Activated naive CD4-positive, alpha-beta T cell treated with anti-CD3 and anti-CD28 coated beads, Interleukin-2, amount 50 U/mL, for 24 hours (primary cell): ENCODE measurements around the gene GPC5.

Source experiments
- H3K27ac Mint-ChIP-seq: one replicate; pipeline ENCODE4 v1.8.0; 2021; ENCODE audit warnings: mild to moderate bottlenecking, mixed read lengths
- H3K27me3 Mint-ChIP-seq: one replicate; pipeline ENCODE4 v1.8.0; 2021; ENCODE audit warnings: mixed read lengths
- H3K36me3 Mint-ChIP-seq: one replicate; pipeline ENCODE4 v1.8.0; 2021; ENCODE audit warnings: mixed read lengths
- H3K4me1 Mint-ChIP-seq: one replicate; pipeline ENCODE4 v1.8.0; 2021; ENCODE audit warnings: mixed read lengths
- H3K4me3 Mint-ChIP-seq: one replicate; pipeline ENCODE4 v1.8.0; 2021; ENCODE audit warnings: mild to moderate bottlenecking, mixed read lengths
- H3K9me3 Mint-ChIP-seq: one replicate; pipeline ENCODE4 v1.8.0; 2021; ENCODE audit warnings: mixed read lengths

The GPC5 gene

DNA sequence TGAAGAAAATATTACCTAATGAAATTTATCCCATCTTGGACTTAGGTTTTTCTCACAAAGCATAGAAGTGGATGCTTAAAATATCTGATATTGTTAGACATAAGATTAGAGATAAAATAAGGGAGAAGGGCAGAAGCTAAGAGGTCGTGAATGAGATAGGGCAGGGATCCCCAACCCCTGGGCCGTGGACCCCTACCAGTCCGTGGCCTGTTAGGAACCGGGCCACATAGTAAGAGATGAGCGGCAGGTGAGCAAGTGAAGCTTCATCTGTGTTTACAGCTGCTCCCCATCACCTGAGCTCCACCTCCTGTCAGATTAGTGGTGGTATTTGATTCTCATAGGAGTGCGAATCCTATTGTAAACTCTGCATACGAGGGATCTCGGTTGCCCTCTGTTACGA, 202.9 kb downstream of the GPC5 start:
- no peak overlapping the region for H3K27ac Mint-ChIP-seq

DNA sequence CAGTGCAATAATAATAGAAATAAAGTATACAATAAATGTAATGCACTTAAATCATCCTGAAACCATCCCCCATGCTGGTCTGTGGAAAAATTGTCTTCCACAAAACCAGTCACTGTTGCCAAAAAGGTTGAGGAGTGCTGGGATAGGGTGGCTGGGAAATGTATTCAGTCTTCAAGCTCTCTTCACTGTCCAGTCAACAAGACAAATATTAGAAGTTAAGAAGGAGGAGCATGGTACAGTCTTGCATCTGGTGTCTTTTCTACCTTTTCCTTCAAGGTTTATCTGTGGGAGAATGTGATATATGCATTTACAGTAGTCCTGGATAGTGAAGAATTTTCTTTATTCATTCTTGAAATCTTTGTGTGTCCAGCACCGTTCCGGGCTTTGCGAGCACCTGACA, 203.4 kb downstream of the GPC5 start:
- no peak overlapping the region for H3K27ac Mint-ChIP-seq
- no peak overlapping the region for H3K4me3 Mint-ChIP-seq
- H3K4me1 Mint-ChIP-seq = no peaks in the 10 kb centered on the region
- H3K36me3 Mint-ChIP-seq = no peaks in the 10 kb centered on the region
- peaks cover under 1% of the 10 kb centered on the region for H3K27me3 Mint-ChIP-seq
- H3K9me3 Mint-ChIP-seq = no peaks in the 10 kb centered on the region

More for the DNA sequence above, 202.9 kb downstream of the GPC5 start:
- Mint-ChIP-seq H3K36me3 (no peaks in the 10 kb centered on the region), H3K4me3 (no peak overlapping the region), H3K9me3 (no peaks in the 10 kb centered on the region), H3K27me3 (no peaks in the 10 kb centered on the region), H3K4me1 (no peaks in the 10 kb centered on the region)

DNA sequence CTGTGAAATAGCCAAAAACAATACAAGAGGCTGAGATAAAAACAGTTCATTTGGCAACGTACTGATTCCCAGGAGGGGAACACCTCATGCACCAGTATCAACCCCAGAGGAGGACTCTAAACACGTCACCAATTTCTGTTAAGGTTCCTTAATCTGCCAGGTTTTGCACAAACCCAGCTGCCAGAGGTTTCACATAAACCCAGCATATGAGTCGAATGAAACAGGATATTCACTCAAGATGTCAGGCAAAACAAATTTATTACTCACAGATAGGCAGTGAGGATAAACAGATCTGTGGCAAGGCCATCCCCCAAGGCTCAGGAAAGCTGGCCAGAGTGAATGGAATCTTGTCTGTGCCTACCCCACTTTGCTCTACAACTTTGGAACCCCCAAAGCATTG, 210.9 kb downstream of the GPC5 start:
- no peaks in the 10 kb centered on the region for H3K4me1 Mint-ChIP-seq
- no peak overlapping the region for H3K27ac Mint-ChIP-seq
- H3K36me3 Mint-ChIP-seq = no peaks in the 10 kb centered on the region
- no peaks in the 10 kb centered on the region for H3K9me3 Mint-ChIP-seq
- peaks cover 1% of the 10 kb centered on the region for H3K27me3 Mint-ChIP-seq
- no peak overlapping the region for H3K4me3 Mint-ChIP-seq

DNA sequence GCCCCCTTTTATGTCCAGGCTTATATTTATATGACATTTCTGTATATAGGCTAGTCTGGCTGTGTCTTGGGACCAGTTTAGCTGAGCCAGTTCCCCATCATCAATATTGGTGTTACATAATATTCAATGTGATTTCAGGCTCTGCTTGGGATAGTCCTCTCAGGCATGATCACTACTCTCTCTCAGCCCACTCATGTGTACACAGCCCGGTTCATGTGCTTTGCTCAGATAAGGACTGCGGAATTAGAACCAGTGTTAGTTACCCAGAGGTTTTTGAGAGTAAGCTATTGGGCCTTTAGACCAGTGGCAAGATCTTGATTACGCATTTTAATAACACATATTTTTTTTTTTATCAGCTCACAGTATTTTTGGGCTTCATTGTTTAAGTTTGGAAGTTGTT, 219.9 kb downstream of the GPC5 start:
- no peaks in the 10 kb centered on the region for H3K9me3 Mint-ChIP-seq
- H3K36me3 Mint-ChIP-seq = no peaks in the 10 kb centered on the region
- no peaks in the 10 kb centered on the region for H3K27me3 Mint-ChIP-seq
- no peaks in the 10 kb centered on the region for H3K4me1 Mint-ChIP-seq
- H3K27ac Mint-ChIP-seq = no peak overlapping the region
- H3K4me3 Mint-ChIP-seq = no peak overlapping the region

DNA sequence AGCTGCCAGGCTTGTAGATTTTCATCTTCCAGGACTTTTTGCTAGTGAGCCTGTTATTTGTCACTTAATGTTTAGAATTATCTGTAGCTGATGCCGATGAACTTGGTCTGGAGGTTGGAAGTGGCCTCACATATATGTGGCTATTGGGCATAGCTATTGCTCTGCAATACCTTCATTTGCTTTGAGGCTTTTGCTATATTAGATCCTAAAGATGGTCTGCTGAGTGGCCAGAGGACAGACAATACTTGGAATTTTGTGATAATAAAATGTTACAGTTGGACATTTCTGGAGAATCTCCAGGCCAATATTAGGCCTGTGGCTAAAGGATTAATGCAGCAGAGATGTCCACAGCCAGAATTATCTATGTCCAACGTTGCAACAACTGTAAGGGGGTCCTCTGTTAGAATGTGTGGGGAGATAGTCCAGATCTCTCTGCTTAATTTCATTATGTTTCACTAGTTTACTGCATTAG, 222.3 kb downstream of the GPC5 start:
- Mint-ChIP-seq H3K27ac (no peak overlapping the region), H3K36me3 (no peaks in the 10 kb centered on the region), H3K9me3 (no peaks in the 10 kb centered on the region), H3K4me1 (no peaks in the 10 kb centered on the region), H3K4me3 (no peak overlapping the region), H3K27me3 (no peaks in the 10 kb centered on the region)

DNA sequence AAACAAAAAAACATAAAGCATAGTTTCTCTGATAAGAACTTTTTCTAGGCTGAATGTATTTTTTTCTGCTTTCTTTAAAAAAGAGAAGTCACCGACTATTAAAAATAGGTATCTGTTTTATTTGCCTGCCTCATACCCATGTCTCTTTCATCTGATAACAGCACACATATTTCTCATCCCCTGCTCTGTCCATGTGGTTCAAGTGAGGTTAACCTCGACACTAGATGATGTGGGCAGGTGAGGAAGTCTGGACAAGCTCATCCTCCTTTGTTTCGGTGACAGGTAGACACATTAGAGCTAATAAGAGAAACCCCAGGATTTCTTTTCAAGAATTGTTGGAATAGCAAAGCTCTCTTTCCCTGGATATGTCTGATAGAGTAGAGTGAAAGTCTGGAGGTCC, 222.7 kb downstream of the GPC5 start:
- Mint-ChIP-seq H3K36me3 (no peaks in the 10 kb centered on the region), H3K4me1 (no peaks in the 10 kb centered on the region), H3K4me3 (no peak overlapping the region), H3K27me3 (no peaks in the 10 kb centered on the region), H3K9me3 (no peaks in the 10 kb centered on the region), H3K27ac (no peak overlapping the region)

DNA sequence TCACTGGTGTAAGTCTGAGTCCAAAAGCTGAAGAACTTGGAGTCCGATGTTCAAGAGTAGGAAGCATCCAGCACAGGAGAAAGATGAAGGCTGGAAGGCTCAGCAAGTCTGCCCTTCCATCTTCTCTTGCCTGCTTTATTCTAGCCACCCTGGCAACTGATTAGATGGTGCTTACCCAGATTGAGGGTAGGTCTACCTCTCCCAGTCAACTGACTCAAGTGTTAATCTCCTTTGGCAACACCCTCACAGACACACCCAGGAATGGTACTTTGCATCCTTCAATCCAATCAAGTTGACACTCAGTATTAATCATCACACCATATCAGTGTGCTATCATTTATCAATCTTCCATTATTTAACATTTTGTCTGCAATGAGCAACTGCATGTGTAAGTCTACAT, 223.5 kb downstream of the GPC5 start:
- H3K4me1 Mint-ChIP-seq = no peaks in the 10 kb centered on the region
- H3K36me3 Mint-ChIP-seq = no peaks in the 10 kb centered on the region
- H3K27ac Mint-ChIP-seq = no peak overlapping the region
- H3K4me3 Mint-ChIP-seq = no peak overlapping the region
- H3K27me3 Mint-ChIP-seq = no peaks in the 10 kb centered on the region
- H3K9me3 Mint-ChIP-seq = no peaks in the 10 kb centered on the region

DNA sequence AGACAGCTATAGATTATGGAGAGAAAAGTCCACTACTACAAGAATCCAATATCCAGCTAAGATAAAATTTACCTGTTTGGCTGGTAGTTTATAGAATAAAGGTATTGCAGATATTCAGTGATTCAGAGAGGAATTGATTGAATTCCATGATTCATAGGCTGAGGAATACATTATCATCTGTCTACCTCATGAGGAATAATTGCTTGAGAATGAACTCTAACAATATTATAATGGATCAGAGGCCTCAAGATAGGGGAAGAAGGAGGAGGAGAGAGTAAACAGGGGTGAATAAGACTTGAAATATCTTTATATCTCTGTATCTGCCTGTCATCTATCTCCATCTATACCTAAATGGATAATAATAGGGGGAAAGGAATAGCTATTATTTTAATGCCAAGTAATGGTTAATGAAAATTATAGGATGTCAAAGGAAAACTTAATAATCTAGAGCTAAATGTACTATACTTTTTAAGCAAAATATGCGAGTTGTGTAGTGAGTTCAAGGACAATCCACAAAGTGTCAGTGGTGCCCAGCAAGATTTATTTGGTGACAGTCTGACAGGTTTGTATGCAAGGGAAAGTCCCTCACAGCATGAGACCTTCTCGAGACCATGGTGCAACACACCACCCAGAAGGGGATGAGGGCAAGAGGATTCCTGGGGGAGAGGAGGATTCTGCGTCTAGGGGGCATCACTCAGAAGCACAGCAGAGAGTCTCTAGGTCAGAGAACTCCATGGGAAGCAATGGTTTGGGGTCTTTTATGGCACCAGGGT, 224.5 kb downstream of the GPC5 start:
- Mint-ChIP-seq H3K4me3 (no peak overlapping the region), H3K9me3 (no peaks in the 10 kb centered on the region), H3K36me3 (no peaks in the 10 kb centered on the region), H3K27ac (no peak overlapping the region), H3K27me3 (no peaks in the 10 kb centered on the region), H3K4me1 (no peaks in the 10 kb centered on the region)

DNA sequence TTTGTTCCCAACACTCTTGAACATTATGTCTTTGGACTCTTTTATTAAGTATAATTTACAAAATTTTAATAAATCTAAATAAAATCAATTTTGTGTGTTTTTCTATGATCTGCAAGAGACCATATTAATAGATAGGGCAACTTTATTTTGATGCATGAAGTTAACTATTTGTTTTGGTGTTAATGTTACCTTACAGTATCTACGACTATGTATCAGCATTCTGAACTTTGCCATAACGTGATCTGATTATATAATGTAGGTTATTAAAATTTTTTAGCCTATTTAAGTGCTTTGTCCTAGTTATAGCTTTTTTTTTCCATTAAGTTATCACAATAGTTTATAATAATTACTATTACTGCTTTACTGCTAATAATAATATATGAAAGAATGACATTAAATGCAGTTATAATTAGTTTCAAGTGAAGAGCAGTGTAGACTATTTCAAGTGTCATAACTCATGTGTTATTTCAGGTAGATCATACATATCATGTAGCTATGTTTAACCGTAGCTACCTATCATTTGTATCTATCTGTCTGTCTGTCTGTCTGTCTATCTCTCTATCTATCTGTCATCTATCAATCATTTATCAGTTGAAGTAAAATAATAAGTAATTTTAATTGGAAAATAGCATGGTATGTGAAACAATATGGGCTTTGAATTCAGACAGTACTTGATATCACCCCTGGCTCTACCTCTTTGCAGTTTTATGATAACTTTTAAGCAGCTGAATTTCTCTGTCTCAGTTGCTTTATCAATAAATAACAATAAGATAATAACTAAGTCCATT, 229.7 kb downstream of the GPC5 start:
- H3K9me3 Mint-ChIP-seq = no peaks in the 10 kb centered on the region
- no peak overlapping the region for H3K4me3 Mint-ChIP-seq
- no peaks in the 10 kb centered on the region for H3K36me3 Mint-ChIP-seq
- no peaks in the 10 kb centered on the region for H3K27me3 Mint-ChIP-seq
- no peak overlapping the region for H3K27ac Mint-ChIP-seq
- no peaks in the 10 kb centered on the region for H3K4me1 Mint-ChIP-seq

DNA sequence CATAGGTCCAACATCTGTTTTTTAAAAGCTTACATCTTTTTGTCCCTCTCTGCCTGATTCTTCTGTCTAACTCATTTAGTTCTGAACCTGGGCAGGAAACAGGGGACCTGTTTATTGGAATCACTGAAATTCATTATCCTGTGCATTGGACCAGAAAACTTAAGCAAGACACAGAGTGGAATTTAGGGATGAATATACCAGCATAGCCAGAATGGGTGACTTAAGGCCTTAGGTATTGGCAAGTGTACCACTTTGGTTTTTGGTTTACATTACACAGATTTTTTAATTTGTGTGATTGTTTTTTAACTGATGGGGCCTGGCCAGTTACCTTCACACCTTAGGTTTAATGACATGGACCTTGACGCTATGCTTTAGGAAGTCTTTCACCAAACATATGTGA, 232.5 kb downstream of the GPC5 start:
- Mint-ChIP-seq H3K27me3 (no peaks in the 10 kb centered on the region), H3K4me1 (no peaks in the 10 kb centered on the region), H3K9me3 (no peaks in the 10 kb centered on the region), H3K4me3 (no peak overlapping the region), H3K36me3 (no peaks in the 10 kb centered on the region), H3K27ac (no peak overlapping the region)

DNA sequence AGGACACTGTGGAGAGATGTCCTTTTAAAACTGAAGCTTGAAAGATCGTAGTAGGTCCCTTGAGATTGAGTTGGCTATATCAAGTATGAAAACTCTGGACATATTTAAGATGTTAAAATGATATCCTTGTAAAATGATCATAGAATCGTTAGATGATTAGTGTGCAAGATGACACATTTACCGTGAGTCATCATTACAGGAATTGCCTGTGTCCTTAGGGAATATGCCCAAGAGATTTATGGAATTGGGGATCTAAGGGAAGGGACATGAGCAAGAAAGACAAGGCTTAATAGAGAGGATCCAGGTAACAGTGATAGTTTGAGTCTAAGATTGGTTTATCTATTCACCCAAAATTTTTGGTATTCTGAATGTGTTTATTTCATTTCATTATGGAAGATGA, 233.7 kb downstream of the GPC5 start:
- Mint-ChIP-seq H3K9me3 (no peaks in the 10 kb centered on the region), H3K27ac (no peak overlapping the region), H3K36me3 (no peaks in the 10 kb centered on the region), H3K4me1 (no peaks in the 10 kb centered on the region), H3K4me3 (no peak overlapping the region), H3K27me3 (no peaks in the 10 kb centered on the region)

DNA sequence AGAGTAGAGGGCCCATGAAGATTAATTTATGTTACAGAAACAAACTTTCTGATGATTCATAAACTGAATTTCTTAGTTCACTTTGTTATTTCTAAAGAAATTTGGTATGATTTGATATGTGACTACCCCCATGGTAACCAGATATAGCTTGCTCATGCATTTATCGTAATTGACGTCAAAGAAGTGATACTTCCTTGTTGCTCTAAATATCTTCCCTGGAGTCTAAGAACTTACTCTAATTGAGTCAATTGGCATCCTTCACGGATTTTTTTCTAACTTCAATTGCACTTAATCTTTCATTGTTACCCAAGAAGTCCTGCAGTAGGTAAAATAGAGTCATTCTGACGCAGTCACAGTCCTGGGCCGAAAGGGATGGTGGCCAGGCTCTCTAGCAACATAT, 240.9 kb downstream of the GPC5 start:
- Mint-ChIP-seq H3K36me3 (no peaks in the 10 kb centered on the region), H3K4me3 (no peak overlapping the region), H3K9me3 (peaks cover 5% of the 10 kb centered on the region), H3K27ac (no peak overlapping the region), H3K4me1 (no peaks in the 10 kb centered on the region), H3K27me3 (peaks cover 4% of the 10 kb centered on the region)

DNA sequence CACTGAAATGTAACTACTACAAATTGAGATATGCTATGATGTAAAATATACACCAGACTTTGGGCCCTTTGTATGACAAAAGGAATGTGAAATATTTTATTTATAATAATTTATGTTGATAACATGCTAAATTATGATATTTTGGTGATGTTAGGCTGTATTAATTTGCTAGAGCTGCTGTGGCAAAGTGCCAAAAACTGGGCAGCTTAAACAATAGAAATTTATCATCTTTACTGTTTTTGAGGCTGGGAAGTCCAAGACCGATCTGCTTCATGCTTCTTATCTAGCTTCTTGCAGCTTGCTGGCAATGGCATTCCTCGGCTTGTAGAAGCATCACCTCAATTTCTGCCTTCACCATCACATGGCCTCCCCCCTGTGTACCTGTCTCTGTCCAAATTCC, 245.0 kb downstream of the GPC5 start:
- Mint-ChIP-seq H3K27ac (no peak overlapping the region), H3K27me3 (peaks cover 2% of the 10 kb centered on the region), H3K9me3 (no peaks in the 10 kb centered on the region), H3K4me3 (no peak overlapping the region), H3K4me1 (no peaks in the 10 kb centered on the region), H3K36me3 (no peaks in the 10 kb centered on the region)

DNA sequence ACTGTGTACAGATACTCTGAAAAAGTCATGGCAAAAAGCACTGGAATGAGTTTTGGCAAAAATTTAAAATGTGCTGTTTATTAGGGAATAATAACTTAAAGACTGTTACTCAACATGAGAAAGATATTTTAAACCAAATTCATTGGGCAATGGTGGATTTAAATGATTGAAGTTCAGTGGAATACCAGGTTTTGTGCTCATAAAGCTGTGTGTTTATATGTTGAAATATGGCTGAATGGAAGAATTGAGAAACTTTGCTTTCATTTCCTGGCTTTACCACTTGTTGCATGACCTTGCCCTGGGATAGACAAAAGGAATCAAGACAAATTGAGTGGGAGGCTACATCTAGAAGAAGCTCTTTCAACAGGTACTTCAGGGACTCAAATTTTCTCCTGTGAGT, 246.4 kb downstream of the GPC5 start:
- no peaks in the 10 kb centered on the region for H3K9me3 Mint-ChIP-seq
- H3K36me3 Mint-ChIP-seq = no peaks in the 10 kb centered on the region
- H3K27ac Mint-ChIP-seq = no peak overlapping the region
- no peak overlapping the region for H3K4me3 Mint-ChIP-seq
- peaks cover 2% of the 10 kb centered on the region for H3K27me3 Mint-ChIP-seq
- no peaks in the 10 kb centered on the region for H3K4me1 Mint-ChIP-seq

DNA sequence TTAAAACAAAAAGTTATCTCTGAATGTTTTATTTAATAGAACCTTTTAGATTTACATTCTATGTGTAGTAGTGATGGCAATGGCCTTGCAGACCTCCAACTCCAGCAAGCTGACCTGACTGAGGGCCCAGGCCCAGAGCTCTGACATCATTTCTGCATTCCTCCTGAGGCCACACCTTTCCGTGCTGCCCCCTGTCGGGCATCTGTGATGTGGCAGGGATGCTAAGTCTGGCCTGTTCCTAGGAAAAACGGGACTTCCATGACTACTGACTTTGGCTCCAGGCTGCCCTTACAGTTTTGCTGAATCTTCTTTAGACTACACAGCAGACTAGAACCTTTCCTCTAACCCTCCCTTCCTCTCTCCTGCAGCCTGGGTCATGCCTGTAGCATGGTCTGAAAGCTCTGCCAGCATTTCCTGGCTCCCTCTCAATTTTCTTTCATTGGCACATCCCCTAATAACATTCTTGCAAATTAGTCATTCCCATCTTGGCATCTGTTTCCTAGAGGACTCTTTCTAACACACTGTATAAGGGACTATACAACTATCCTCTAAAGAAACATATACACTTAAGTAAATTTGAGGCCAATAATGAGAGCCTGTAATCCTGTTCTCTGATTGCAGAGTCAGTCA, 249.1 kb downstream of the GPC5 start:
- Mint-ChIP-seq H3K9me3 (no peaks in the 10 kb centered on the region), H3K27ac (no peak overlapping the region)

DNA sequence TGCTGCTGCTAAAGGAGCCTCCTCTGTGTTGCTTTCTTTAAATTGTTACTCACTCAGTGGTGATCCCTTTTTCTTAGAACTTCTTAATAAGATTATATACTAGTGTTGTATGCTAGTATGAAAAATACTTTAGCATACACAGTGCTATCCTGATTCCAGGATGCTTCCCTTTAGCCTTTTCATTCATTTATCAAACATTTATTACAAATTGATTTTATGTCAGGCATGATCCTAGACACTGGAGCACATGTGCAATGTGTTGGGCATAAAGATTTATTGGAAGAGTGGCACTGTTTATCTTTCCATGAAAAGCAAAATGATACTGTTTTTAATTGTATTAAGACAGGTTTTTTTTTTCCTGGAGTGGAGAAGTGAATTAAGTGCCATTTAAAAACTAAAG, 249.6 kb downstream of the GPC5 start:
- H3K27ac Mint-ChIP-seq = no peak overlapping the region
- no peaks in the 10 kb centered on the region for H3K27me3 Mint-ChIP-seq
- no peaks in the 10 kb centered on the region for H3K36me3 Mint-ChIP-seq
- no peak overlapping the region for H3K4me3 Mint-ChIP-seq
- no peaks in the 10 kb centered on the region for H3K9me3 Mint-ChIP-seq
- H3K4me1 Mint-ChIP-seq = no peaks in the 10 kb centered on the region

More for the DNA sequence above, 249.1 kb downstream of the GPC5 start:
- Mint-ChIP-seq H3K27me3 (no peaks in the 10 kb centered on the region), H3K4me1 (no peaks in the 10 kb centered on the region), H3K36me3 (no peaks in the 10 kb centered on the region), H3K4me3 (no peak overlapping the region)
